Hematopoietic multipotent progenitor cell treated with erythropoietin and hydrocortisone succinate and interleukin-3 and kit ligand, for 17 days (in vitro differentiated cells): ENCODE data around the gene PLA2G4D.
"Not testable (repeated sequence)": the region's sequence is repeated elsewhere in the genome, so short reads cannot be mapped to it uniquely, and the experiment has no call there.

Experiments
- DNase-seq: peaks from one replicate; pipeline ENCODE4 v3.0.0-alpha.2; 2015; ENCODE audit warnings: low spot score

PLA2G4D gene

DNA sequence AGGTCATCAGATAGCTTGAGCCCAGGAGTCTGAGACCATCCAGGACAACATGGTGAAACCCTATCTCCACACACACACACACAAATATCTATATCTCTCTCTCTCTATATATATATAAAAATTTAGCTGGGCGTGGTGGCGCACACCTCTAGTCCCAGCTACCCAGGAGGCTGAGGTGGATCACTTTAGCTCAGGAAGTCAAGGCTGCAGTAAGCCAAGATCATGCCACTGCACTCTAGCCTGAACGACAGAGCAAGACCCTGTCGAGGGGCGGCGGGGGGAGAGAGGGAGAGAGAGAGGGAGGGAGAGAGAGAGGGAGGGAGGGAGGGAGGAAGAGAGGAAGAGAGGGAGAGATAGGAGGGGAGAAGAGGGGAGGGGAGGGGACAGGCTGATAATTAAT lies 34.1 kb upstream of the PLA2G4D start:
- no peak for DNase-seq

DNA sequence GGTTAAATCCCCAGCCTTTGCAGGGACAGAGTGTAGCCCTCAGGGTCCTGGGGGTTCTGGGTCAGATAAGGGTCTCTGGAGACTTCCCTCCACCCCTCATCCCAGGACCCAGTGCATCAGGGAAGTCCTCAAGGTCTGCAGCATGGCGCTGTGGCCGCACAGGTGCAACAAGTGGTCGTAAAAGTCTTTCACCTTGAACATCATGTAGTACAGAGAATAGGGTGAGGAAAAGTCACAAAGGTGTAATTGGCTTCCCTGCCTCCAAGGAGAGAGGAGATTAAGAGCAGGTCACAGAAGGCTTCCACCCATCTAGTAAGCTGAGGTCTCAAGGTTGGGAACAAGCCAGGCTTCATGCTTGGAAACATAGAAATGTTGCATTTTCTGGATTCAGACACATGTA lies 29.2 kb upstream of the PLA2G4D start:
- no peak for DNase-seq

DNA sequence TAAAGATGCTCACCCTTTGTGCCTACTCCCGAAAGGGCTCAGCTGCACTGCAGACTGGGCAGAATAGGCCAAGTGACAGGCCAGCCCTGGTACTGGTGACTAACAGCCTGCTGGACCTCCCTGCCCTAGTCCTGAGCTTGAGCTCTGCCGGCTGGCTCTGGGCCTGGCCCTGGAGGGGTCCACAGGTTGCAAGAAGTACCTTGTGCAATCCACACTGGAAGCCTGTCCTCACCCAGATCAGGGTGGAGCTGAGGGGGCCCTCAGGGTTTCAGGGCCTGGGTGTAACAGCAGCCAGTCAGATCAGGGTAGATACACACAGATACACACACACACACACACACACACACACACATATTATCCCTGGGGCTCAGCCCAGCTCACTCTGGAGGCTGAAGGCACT lies 27.3 kb upstream of the PLA2G4D start:
- DNase-seq, result no peak

DNA sequence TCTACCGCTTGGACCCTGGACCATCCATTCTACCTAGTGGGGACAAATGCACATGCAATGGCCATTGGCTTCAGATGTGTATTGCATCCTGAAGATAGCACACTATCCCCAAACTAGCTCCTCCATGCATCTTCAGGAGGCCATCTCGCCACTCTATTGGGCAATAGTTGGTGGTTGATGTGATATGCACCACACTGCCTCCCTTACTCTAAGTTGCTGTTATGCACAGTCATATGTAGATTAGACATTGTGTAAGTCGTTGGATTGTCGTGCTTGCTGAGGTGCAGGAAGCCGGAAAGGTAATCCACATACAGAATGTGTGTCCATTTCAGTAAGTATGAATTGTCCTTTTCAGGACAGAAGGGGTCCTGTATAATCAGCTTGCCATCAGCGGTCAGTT lies 26.7 kb upstream of the PLA2G4D start:
- no peak for DNase-seq

DNA sequence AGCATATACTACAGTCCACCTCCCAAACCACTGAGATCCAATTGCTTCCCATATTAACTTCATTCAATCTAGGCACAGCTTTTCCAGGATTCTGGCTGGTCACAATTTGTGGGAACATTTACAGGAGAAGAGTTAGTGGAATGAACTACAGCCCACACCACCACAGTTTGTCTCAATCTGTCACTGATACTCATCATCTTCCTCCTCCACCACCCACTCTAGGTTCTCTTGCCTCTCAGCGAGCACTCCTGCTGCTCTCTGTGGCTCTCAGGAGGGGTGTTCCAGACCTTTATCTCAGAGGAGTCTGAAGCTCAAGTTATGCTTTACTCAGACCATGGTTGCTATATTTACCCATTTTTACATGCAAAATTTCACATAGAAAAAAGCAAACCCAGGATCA lies 25.9 kb upstream of the PLA2G4D start:
- no peak for DNase-seq

DNA sequence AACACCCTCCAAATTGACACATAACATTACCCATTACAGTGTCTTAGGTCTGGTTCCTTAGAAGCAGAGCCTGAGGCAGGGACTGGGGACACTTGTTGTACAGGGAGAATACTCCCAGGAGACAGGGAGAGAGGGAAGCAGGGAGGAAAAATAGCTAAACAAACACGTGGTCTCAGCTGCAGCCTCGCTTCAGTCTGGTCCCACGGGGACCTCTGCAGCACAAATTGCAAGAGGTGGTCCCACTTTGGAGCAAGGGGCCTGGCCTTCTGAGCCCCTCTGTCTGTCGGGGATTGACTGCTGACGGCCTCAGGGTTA lies 25.0 kb upstream of the PLA2G4D start:
- no peak for DNase-seq

DNA sequence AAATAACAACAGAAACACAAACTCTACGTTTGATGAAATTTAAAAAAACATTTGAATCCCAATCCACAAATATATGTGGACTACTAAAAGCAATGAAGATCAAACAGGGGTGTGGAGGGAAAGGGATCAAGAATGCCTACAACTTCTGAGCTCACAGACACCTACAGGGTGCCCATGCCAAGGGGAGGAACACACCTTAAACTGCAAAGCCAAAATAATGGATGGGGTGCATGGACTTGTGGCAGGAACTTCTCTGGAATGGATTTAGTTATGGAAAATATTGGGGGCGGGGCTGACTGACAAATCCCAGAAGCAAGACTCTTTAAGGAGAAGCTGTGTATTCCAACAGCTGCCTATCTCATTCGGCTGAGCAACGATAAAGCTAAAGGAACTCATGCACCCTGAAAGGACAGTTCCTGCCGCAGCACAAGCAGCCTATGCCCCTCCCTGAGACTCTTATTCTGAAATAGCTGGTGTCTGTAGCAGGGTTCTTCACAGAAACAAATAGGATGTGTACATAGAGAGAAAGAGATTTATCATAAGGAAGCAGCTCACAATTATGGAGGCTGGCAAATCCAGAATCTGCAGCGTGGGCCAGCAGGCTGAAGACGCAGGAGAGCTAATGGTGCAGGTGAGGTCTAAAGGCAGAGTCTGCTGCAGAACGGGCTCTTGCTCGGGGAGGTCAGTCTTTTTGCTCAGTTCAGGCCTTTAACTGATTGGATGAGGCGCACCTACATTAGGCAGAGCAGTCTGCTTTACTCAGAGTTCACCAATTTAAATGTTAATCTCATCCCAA lies 24.5 kb upstream of the PLA2G4D start:
- DNase-seq, result no peak

DNA sequence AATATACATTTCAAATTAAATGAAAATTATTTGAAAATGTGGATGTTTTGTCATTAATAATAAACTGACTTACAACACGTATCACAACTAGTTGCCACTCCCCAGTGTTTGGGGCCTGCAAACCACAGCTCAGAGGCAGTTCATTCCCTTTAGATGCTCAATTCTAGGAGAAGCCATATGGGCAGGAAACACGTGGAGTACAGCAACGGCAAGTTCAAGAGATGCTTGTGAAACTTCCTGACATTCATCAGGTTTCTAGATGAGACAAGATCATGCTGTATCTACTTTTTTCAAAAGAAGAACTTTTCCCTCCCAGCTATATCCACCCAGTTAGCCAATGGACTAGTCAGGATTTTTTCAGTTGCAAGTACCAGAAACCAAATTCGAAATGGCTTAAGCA lies 17.6 kb upstream of the PLA2G4D start:
- DNase-seq, result no peak

DNA sequence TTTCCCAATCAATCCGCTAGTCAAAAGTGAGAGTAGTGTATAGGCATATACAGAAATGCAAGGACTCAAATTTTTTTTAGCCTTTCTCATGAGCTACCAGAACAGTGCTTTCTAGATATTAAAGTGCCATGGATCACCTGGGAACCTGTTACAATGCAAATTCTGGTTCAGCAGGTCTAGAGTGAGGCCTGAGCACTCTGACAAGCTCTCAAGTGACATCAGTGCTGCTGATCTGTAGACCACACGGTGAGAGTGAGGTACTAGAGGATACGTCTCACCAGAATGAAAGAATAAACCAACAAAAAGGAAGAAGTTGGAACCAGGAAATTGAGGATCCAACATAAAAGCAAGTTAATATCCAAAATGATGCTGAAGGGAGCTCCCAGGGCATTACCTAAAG lies 16.0 kb upstream of the PLA2G4D start:
- no peak for DNase-seq

DNA sequence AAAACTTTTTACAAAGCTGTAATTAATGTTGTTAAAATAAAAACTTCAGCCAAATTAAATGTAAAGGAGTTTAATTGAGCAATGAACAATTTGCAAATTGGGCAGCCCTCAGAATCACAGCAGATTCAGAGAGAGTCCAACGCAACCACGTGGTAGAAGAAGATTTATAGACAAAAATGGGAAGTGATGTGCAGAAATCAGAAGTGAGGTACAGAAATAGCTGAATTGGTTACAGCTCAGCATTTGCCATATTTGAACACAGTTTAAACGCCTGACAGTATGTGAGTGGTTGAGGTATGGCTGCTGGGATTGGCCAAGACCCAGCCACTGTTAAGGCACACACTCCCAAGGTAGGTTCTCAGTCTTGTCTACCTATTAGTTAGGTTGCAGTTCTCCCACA lies 14.4 kb upstream of the PLA2G4D start:
- no peak for DNase-seq

DNA sequence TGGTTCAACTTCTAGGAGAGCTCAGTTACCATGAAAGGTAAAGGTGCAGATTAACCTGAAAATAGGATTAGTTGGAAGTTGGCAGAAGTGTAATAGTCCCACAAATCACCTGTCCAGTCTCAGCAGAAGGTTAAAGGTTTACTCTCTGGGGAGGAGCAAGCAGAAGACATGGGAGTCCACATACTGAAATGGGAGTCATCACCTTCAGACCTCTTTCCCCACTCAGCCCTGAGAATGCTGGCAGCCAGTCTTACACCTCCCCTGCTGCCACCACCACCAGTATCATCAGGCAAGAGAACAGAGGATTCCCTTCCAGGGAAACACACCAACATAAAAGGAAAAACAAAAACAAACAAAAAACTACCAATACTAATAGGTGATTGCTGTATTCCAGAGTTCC lies 13.8 kb upstream of the PLA2G4D start:
- no peak for DNase-seq

DNA sequence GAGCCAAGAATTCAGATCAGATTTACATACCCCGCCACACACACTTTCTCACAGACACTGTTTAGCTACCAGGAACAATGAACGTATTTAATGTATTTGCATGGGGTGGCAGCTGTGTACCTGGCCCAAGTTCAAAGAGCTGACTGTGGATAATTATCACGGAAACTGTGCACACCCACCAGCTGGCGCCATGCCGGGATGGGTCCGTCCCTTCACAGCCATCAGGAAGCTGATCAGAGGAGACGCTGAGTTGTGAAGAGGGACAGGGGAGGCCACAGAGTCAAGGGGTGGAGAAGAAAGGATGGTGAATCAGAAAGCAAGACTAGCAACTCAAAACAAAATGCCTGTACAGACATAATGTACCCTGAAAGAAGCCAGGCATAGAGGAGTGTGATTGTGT lies 13.1 kb upstream of the PLA2G4D start:
- DNase-seq, result no peak

DNA sequence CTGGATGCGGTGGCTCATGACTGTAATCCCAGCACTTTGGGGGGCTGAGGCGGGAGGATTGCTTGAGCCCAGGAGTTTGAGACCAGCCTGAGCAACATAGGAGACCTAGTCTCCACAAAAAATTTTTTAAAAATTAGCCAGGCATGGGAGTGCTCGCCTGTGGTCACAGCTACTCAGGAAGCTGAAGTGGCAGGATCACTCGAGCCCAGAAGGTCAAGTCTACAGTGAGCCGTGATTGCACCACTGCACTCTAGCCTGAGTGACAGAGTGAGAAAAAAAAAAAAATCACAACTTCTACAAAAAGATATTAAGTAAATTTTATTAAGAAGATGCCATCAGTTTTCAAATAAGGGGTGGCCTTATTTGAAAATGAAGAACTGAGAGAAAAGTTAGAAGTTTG lies 11.9 kb upstream of the PLA2G4D start:
- no peak for DNase-seq

DNA sequence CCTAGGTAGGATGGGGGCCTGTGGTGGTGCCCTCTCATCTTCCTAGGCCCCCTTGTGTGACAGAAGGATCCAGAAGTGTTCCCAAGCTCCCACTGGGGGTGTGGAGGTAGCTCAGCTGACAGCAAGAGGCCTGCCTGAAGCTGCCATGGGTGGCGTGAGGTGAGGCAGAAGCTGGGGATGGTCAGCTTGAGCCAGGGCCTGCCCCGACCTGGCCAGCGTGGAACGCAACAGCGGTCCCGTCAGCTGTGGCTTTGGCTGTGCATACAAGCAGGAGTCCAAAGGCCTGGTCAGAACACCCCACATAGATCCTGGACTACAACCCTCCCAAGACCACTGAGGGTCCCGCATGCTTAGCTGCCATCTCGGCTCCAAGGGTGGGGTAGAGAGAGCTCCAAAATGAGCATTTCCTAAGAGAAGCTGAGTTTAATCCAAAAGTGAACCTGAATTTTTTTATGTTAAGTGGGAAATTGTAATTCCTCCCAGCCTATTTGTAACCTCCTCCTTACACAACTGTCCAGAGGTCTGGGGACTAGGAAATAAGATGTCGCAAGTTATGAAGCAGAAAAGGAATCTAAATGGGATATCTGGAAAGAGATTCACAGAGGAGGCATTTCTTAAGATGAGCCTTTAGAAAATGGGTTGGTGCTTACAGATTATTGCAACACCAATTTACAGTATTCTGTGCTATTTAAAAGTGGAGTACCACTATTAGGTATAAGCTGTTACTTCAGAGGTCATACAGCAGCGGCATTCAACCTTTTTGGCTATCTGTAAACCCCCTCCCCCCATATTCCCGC lies 9.9 kb upstream of the PLA2G4D start:
- no peak for DNase-seq

DNA sequence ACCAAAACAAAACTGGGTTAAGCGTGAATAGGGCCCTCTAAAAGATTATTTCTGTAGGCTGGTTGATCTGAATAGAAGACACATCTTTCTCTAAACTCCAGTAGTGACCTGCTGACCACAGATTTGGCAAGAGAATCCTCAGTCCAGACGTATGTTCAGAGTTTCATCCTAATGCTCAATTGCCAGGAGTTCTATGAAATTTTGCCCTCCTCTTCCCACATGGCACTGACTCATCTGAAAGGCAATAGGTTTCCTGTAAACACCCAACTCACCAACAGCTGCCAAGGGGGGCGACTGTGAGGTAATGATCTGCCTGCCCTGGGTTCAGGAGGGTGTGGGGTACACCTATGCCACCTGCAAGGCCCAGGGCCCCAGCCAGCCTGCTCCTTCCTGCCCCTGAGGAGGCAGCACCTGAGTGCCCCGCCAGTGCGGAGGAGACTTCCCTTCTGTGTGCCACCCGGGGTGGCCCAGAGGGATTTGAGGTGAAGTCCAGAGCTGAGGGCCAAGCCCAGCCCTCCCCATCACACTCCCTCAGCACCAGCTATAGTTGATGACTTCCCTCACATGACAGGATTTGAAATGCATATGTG lies 8.4 kb upstream of the PLA2G4D start:
- DNase-seq, result no peak

DNA sequence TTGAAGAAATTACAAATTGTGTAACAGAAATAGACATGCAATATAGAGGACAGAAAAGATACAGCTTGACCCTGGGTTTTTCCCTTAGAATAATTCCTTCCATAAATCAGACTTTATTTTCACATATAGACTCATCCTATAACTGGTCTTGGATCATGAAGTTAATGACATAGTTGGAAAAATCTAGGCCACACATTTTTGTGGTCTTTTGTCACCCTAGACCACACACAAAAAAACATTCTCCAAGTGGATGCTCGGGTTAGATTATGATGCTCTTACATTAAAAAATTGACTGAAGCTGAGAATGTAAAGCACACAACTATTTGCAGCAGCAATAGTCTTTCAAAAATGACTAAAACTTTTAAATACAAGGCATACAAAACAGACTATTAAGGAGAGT lies 7.5 kb upstream of the PLA2G4D start:
- no peak for DNase-seq

DNA sequence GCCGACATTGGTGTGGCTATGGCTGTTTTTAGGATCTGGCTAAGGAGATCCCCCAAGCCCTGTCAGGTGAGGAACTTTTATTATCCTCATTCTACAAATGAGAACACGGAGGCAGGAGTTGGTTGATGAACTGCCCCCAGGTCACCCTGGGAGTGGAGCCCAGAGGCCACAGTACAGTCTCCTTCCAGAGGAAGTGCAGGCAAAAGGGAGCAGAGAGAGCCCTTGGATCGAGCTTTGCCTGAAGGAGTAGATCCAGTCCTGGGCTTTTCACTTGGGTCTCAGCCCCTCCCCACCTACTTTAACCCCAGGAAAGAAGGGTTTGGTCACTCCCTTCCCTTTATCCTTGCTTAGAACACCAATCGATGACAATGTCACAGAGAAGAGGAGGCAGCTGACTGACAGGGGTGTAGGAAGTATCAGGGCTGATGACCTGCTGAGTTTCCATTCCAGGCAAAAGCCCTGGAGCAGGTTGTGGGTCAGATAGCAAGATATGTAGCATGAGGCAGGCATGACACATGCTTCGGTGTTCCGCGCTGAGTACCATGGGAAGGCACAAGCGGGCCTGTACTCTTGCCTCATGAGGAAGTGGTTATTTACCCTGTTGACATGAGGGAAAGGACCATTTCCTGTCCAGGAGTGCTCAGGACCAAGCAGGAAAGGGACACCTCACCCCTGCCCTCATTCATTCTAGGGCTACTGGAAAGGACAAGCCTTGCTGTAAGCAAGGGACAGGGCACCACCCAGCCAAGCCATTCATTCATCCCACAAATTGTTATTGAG lies 5.8 kb upstream of the PLA2G4D start:
- DNase-seq, result no peak

DNA sequence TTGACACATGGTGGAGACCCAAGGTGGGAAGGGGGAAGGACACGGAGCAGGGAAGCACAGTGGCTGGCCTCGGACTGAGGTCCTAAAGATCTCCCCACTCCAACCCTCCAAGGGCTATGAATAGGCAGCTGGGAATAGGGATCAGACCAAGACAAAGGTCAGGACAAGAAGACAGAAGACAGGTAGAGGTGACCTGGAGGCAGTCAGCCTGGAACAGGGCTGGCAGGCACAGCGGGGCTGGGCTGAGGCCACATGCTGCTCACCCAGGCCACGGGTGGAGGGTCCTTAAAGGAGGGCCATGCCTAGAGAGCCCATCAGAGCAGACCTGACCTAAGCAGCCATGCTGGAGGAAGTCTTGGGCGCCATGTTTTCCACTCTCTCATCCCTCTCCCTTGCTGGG lies 2.7 kb upstream of the PLA2G4D start:
- DNase-seq, result no peak

DNA sequence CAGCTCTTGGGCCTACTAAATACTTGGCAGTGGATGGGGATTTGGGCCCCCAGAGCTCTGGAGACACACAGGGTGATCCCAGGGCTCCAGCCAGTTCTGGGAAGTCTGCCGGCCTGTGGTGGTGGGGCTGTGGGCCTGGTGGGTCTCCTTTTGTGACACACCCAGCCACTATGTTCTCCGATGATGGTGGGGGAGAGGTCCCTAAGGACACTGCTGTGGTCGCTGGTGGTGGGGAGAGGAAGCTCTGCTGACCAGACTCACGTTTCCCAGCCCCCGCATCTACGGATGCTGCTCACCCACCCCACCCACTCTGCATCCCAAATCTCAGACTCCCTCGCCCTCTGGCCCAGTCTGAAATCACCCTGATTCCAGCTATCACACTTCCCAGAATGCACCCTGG lies 396 bp downstream of the PLA2G4D start:
- DNase-seq, result no peak

DNA sequence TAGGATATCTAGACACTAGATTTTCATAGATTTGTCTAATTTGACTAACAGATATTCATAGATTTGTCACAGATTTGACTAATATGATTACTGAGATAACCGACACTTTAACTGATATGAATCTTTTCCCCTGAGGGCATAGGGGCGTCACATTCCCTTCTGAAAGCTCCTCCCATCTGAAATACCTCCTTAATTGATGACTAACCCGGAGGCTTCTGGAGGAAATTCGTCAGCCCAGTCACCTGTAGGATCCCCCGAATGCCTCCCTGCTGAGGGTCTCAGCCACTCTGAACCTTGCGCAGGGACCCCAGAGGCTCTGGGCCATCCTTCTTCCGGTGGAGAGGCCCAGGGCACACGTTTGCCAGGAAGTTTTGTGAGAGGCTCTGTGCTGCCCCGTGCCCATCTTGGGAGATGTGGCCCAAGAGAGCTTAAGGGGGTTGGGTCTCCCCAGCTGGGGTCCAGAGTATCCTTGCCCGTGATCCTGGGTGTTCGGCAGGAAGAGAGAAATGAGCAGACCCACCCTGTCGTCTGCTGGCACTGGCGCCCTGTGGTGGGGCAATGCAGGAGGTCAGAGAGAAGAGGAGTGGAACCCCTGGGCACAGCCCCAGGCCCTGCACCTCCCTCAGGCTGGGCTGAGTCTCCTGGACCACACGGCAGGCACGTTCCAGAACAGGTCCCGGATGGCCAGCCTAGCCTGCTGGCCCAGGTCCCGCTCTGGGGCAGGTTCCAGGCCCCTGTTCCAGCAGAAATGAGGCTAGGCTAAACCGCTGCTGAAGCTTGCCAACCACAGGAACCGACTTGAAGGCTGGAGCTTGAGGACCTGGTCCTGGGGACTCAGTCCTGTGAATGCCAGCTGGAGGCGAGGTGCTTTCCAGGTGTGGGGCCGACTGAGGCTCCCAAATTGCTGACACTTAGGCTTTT lies 1.7 kb downstream of the PLA2G4D start:
- DNase-seq, result no peak

DNA sequence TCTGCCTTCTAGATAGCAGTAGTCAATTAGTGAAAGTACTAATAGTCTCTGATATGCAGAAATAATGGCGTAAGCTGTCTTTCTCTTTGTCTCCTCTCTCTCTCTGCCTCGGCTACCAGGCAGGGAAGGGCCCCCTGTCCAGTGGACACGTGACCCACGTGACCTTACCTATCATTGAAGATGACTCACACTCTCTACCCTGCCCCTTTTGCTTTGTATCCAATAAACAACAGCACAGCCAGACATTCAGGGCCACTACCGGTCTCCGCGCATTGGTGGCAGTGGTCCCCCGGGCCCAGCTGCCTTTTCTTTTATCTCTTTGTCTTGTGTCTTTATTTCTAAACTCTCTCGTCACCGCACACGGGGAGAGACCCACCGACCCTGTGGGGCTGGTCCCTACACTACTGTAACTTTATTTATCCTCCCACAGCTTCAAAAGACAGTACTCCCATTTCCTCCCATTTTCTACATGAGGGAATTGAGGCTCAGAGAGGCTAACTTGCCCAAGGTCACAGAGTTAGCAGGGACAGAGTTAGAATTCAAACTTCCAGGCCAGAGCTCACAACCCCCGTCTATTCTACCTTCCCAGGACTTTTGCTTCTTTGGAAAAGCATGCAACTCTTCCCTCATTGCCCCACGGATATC lies 2.5 kb downstream of the PLA2G4D start:
- DNase-seq, result not testable (repeated sequence)
